NCI-H526 treated with DMSO at 0.1 percent for 48 hours (cell line): ENCODE results near the gene AIP.
"Not testable (repeated sequence)": the region's sequence is repeated elsewhere in the genome, so short reads cannot be mapped to it uniquely, and the experiment has no call there.

Source experiments
- DNase-seq: peaks from one replicate; lab custom pipeline; 2025; lab: John Stamatoyannopoulos, UW

The AIP gene

DNA sequence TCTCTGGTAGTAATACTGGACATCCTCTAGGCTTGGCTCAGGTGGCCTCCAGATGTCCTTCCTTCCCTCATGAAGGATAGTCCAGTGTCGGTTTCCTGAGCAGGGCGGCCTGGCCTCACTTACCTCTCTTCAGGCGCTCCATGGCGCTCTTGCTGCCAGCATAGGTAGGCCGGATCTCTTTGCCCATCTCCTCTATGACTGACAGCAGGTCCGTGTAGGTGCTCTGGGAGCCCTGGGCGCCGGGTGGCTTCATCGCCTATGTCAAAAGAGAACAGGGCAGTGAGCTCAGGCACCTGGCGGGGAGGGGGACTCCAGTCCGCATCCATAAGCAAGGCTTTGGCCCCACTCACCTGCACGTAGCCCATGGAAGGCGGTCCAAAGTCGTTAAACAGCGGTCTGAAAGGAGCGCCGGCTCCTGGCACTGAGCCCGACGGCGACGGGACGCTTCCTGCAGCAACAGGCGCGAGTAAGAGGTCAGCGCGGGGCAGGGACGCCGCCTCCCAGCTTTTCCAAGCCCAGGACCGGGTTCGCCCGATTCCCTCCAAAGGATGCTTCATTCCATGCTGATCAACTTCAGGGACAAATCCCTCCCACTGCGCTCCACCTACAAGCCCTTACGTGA, 24.5 kb downstream of the AIP start:
- no peak for DNase-seq

DNA sequence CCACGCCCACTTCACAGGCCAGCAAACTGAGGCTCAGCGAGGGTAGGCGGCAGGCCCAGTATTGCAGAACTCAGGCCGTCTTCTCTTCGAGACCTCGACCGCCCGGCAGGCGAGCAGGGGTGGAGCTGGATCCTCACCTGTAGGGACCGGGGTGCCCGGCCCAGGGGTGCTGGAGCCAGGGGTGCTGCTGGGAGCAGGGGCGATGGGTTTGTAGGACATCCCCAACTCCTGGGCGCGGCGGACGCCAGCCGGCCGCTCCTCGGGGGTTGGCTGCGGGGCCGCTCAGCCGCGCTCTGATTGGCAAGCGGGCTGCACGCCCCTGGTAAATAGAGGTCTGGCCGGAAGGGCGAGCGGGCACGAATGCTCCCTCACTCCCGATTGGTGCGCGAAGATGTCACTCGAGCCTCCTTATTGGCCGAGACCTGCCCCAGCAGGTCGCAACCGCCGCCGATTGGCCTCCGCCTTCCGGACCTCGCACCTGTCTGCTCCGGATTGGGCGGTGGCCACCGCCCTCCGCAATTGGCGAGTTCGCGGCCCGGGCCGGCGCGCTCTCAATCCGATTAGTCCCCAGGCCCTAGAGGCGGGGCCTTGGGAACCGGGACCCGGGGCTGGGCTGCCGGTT, 25.1 kb downstream of the AIP start, which contains the start of gene CDK2AP2:
TSS of gene CDK2AP2 (minus strand) at position 299 of the 622 bp plus-strand sequence. CDS start at position 219, 80 bp downstream.
- peak; percentile 98 for DNase-seq

DNA sequence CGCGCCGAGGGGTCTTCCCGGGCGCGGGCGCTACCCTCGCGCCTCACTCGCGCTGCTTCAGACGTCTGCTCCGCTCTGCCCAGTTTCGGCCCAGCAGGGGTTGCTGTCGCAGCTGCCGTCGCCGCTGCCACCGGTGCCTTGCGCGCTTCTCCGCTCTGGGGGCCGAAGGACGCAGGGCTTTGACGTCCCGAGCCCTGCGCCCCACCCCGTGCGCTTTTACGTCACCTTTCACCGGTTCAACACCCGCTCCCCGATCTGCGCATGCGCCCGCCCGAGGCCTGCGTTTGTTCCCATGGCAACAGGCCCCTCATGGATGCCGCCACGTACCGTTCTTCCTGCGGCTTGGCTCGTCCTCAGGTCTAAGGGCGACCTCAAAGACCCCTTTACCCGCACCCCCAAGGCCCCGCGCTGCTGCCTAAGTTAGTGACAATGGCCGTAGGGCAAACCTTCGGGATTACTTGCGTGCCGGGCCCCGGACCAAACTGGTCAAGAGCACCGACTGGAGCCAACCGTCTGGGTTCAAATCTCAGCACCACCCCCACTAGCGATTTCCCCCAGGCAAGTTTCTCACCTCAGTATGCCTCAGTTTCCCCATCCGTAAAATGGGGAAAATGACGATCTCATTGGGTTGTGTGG, 25.8 kb downstream of the AIP start:
- peak; percentile 95 for DNase-seq

DNA sequence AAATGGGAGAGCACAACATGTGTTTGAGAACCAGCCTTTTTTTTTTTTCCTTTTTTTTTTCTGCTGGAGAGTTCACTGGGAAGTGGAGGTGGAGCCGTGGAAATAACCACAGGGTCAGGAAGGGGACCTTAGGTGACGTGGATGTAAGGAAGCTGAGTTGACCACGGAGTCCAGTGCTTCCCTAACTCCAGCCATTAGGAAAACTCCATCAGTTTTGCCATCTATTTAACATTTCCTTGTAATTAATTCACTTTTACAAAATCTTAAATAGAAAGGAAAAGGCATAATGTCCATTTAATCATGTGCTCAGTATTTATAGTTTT, 27.2 kb downstream of the AIP start:
- DNase-seq = no peak

DNA sequence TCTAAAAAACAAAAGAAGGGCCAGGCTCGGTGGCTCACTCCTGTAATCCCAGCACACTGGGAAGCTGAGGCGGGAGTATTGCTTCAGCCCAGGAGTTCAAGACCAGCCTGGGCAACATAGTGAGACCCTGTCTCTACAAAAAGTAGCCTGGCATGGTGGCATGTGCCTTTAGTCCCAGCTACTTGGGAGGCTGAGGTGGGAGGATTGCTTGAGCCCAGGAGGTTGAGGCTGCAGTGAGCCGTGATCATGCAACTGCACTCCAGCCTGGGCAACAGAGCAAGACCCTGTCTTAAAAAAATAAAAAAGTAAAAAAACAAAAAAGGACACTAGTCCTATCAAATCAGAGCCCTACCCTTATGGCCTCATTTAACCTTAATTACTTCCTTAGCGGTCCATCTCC, 28.7 kb downstream of the AIP start:
- not testable (repeated sequence) for DNase-seq

DNA sequence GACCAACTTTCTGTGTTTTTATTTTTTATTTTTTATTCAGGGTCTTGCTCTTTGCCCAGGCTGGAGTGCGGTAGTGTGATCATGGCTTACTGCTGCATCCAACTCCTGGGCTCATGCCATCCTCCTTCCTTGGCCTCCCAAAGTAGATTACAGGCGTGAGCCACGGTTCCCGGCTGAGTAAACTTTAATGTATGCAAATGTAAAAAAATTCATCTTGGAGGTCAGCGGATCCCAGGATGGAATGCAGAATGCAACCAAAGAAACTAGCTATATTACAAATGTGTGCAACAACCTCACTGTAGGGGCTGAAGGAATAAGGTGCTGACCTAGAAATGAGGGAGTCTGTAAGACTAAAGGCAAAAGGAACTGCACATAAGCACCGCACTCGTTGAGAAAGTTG, 31.3 kb downstream of the AIP start:
- DNase-seq = no peak

DNA sequence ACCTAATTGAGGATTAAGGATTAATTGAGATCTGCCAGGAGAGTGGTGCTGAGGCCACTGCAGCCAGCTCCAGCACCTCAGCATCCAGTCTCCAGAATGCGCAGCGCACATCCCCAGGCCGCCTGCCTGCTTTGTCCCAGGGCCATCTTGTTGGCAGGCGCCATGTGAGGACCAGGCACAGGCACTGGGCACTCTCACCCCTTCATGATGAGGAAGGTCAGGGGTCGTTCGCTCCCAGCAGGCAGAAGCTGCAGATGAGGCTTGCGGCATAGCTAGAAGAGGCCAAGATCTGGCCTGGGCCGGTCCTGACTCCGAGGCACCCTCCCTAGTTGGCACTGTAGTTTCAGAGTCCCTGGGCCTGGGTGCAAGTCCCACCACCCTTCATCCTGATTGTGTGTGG, 34.0 kb downstream of the AIP start:
- no peak for DNase-seq

DNA sequence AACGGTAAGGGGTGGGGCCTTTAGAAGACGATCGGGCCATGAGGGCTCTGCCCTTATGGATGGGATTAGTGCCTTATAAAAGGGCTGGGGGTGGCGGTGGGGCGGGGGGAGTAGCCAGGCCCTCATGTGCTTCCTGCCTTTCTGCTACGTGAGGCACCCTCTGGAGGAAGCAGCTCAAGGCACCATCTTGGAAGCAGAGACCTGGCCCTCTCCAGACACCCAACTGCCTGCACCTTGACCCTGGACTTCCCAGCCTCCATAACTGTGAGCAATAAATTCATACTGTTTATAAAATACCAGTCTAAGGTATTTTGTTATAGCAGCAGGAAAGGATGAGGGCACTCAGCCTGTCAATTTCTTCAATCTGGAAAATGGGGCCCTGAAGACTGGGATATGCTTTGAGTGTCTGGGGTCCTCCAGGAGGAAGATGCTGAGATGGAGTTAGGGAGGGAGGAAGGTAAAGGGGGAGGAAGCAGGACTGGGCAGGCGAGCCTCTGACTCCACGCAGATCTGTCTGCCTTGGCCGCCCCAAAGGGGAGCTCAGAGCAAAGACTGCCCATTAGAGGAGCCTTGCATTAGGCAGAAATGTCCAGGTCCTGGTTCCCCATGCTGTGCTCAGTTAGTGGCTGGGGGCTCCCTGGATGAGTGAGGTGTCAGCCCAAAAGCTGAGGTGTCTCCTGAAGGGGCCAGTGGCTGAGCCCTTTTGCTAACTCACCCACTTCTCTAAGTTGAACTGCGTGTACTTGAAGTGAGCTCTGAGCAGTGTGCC, 35.1 kb downstream of the AIP start:
- no peak for DNase-seq

DNA sequence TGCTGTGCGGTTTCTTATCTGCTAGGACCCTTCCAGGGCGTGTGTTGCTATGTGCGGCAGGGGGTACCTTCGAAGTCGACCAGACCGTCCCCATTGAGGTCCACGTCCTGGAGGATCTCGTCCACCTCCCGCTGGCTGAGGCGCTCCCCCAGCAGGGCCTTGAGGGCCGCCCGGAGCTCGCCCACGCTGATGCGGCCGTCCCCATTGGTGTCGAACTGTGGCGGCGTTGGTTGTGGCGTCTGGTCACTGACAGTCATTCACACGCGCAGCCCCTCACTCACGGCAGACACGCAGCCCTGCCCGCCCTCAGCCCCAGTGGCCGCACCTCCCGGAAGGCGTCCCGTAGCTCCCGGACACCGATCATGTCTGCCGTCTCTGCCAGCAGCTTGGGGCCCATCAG, 36.9 kb downstream of the AIP start:
- DNase-seq = no peak

DNA sequence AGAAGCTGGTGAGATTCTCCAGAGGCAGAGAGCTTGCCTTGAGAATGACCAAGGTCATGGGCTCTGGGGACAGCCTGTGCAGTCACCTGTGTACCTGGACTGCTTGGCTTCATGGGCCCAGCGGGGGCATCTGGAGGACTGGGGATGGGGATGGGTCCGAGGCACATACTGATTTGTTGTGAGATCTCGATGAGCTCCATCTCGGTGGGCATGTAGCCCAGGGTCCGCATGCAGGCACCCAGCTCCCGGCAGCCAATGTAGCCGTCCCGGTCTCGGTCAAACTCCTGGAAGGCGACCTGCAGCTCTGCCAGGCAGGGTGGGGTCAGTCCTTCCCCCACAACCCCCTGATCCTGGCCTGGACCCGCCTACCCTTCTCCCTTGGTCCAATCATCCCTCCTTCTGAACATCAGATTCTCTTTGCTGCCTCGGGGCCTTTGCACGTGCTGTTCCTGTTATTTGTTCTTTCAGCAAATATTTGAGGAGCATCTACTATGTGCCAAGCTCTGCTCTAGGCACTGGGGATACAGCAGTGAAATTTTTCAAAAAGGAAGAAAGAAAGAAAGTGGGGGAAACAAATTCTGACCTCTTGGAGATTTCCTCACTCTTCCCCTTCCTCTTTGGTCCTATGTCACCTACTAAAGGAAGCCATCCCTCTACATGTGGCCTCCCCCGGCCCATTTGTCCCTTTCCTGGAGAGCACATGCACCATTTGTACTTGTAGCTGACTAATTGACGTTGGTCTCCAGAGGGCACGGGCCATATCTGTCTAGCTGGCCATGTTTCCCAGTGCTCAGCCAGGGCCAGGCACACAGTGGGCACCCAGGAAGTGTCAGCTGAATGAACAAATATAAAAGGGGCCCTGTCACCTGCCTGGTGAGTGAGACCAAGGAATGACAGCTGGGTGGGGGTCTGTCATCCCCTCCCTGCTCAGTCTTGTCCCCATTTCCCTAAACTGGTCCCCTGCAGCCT, 38.3 kb downstream of the AIP start:
- DNase-seq = no peak

DNA sequence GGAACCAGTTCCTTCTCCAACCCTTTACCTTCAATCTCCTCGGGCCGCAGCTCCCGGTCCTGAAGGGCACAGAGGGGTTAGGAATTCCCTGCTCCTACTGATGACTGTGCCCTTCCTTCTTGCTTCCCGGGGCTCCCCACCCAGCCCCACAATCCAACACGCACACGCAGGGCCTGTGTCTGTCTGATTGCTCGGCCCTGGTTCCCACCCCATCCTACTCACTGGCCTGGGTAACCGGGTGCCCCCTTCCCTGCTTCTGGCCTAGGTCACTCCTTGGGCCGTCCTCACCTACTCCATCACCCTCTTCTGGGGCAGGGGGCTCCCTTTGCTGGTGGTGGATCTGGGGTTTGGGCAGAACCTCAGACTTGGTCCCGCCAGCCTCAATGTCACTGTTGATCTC, 39.1 kb downstream of the AIP start:
- DNase-seq = no peak

DNA sequence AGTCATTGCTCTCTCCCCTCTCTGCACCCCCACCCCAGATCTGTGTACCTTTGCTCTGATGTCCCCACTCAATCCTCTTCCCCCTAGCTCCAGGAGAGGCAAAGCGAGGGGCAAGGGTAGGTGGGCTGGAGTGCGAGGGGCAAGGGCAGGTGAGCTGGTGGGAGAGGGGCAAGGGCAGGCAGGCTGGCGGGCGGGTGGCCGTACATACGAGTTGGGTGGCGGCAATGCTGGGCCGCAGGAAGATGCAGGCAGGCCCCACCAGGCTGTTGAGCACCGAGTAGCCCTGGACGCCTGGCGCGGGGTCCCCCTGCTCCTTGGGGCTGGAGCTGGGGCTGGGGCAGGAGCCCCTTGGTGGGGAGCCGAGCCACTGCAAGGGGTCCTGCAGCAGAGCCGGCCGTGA, 39.5 kb downstream of the AIP start:
- no peak for DNase-seq

DNA sequence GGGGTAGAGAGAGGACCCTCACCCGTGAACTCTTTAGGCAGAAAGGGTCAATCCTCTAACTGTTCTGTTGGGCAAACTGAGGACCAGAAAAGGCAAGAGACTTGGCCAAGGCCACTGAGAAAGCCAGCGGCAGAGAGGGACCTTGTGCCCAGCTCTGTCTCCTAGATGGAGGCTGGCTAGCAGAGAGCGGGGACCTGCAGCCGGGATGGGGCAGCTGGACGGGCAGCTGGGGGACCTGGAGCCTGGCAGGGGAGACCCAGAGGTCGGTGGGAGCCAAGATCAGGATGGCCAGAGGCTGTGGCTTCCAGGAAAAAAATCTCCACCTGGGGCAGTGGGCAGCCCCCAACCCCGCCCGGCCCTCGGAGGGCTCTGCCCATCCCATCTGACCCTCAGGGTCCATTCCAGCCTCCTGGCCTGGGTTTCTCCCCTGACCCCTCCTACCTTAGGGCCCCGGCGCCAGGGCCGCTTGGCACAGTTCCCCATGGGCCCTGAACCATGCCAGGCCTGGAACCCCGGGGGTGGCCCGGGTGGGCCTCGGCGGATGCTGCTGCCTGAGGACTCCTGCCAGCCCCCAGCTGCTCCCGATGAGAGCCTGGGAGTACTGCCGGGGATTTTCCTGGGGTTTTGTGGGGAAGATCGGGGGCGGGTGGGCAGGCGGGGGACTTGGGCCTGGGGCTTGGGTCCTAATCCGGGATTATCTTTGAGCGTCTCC, 40.2 kb downstream of the AIP start, which contains the start of gene CABP2:
TSS of gene CABP2 (minus strand) at position 603 of the 712 bp plus-strand sequence. CDS start at position 483, 120 bp downstream.
- DNase-seq = no peak

DNA sequence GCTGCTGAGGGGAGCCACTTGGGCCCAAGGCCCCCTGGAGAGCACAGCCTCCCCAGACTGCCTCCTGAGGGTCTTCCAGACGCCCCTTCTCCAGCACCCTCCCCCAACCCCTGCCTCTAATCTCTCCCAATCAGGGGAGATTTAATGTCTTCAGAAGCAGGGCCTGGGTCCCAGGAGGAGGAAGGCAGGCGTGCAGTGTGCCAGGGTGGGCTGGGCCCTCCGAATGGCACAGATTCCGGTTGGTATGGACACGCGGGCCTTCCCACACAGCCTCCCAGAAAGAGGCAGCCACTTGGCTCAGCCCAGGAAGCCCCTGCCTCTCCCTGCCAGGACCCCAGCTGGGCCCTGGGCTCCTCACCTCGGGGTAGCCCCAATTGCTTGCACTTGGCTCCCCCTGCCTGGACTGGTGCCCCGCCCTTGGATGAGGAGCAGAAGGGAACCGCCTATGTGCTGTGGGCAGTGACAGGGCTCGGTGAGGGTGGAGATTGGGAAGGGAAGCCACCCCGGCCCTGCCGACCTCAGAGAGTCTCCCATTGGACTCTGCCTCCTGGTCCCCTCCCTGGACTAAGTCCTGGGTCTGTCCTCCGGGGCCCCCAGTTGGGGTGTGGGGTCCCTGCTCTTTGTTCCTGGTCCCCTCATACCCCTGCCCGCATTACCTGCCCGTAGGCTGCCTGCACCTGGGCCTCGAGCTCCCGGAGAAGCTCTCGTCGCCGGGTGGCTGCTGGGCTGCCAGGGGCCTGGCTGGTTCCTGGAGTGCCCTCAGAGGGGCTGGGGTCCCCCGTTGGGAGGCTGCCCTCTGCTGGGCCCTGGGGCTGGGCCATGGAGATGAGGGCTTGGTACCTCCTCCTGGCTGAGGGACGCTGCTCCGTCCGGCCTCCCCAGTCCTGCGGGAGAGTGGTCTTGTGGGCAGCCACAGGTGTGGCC, 41.0 kb downstream of the AIP start:
- no peak for DNase-seq

DNA sequence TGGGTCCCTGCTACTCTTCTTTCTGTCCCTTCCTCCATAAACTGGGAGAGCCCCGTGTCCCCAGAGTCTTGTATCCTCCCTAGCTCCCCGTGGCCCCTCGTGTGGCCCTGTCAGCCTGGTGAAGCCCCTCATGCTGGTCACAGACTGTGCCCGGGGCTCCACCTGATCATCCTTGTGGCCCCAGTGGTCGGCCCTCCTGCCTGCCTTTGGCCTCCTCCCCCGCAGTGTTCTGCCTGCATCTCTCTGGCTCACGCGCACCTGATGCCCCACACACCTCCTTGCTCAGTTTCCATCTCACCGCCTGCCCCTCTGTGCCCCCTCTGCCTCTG, 41.6 kb downstream of the AIP start:
- no peak for DNase-seq

DNA sequence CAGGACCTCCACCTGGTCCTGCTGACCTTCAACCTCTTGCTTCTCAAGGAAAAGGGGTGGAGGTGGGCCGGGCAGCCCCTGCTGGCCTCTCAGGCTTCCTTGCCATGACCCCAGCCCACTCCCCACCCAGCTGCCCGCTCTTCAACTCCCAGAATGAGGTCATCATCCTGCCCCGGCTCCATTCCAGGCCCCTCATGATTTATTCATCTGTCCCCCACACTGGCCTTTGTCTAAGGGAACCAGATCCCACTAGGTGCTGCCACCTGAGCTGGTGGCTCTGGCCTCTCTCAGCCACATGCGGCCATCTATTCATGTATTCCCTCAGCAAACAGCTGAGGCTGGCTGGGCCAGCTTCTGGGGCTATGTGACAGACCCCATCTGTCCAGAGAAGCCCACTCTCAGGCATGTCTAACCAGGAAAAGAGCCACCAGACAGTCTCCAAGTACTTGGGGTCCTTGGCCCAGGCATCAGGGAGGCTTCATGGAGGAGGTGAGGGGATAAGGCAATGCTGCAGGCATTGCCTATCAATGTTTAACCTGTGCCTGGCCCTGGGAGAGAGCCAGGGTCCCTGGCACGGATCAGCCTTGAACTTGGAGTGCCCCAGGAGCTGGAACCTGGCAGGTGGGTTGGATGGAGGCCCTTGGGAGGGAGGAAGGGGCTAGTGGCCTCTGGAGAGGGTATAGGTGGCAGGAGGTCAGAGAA, 42.6 kb downstream of the AIP start:
- no peak for DNase-seq

DNA sequence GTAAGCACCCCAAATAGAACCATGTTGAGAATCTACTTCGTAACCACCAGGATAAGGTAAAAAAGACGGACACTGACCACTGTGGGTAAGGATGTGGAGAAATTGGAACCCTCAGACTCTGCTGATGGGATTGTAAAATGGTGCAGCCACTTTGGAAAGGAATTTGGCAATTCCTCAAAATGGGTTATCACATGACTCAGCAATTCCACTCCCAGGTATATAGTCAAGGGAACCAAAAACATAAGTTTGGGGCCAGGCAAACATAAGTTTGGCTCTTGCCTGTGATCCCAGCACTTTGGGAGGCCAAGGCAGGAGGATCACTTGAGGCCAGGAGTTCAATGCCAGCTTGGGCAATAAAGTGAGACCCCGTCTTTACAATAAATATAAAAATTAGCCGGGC, 45.5 kb downstream of the AIP start:
- DNase-seq = no peak

DNA sequence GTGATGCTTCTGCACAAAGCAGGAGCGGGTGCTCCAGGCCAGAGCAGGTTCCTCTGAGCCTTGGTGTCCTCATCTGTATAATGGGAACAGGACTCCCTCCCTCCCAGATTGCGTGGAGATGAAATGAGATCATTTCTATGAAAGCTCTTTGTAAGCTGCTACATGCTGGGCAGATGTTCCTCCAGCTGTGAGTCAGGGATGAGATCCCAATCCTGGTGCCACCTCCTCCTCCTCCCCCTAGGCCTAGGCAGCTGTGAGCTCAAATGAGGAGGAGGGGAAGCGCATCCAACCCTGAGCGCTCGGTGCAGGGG, 47.4 kb downstream of the AIP start:
- no peak for DNase-seq

DNA sequence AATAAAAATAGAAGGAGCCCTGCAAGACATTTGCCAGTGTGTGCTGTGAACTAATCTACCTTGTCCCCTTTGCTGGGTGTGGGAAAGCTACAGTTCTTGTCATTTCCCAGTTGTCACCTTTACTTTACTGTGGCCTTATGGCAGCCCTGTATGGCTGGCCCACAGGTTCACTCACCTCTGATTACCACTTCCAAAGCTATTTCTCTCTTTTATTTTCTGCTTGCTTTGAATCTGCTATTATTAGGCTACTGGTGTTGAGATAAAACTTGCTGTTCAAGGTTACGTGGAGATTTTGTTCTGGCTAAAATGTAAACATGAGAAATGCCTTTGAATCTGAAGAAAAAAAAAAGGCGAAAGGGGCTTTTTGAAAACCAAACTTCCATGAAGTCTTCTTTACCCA, 50.1 kb downstream of the AIP start:
- no peak for DNase-seq
